CD14-positive monocyte (primary cell): ENCODE results near the gene ANKRD65. TPM values are rescaled to one million over a fixed set of nuclear protein-coding genes. Genes with fewer than 3 reads are reported as not detected.

Source experiments
- DNase-seq, 3 donors: peaks; one replicate each; pipeline ENCODE4 v3.0.0-alpha.2; 2011 to 2022
- H2AFZ ChIP-seq: 2 replicates; pipeline ENCODE4 v1.6.0; 2012; ENCODE audit warnings: mild to moderate bottlenecking, low read depth, low read length, inconsistent platforms; ENCODE audit not compliant: insufficient read depth, poor library complexity, severe bottlenecking
- H3K27ac ChIP-seq, 2 donors: 1 replicate in 1 of 2; 2 replicates in 1 of 2; pipeline ENCODE4 v1.5.1; 2012 to 2013; ENCODE audit warnings: low read length in 2 of 2, control low read depth in 1 of 2, inconsistent platforms in 1 of 2, low read depth in 1 of 2, mild to moderate bottlenecking in 1 of 2
- H3K27me3 ChIP-seq, 2 donors: one replicate each; pipeline versions ENCODE4 v1.6.0 to v1.6.1; 2011 to 2013; ENCODE audit warnings: low read length in 2 of 2; ENCODE audit not compliant: control insufficient read depth in 2 of 2, insufficient read depth in 2 of 2
- H3K36me3 ChIP-seq, 2 donors: replicated peaks in 1 of 2; 1 replicate in 1 of 2; 2 replicates in 1 of 2; pipeline versions ENCODE4 v1.5.1 to v1.6.1; 2012 to 2013; ENCODE audit warnings: low read length in 2 of 2, control low read depth in 1 of 2, inconsistent platforms in 1 of 2, mild to moderate bottlenecking in 1 of 2; ENCODE audit not compliant: insufficient read depth in 2 of 2, control insufficient read depth in 1 of 2
- H3K4me1 ChIP-seq, 2 donors: 1 replicate in 1 of 2; 2 replicates in 1 of 2; pipeline versions ENCODE4 v1.5.1 to v1.6.1; 2012 to 2013; ENCODE audit warnings: low read length in 2 of 2, control low read depth in 1 of 2, inconsistent platforms in 1 of 2, mild to moderate bottlenecking in 1 of 2, moderate library complexity in 1 of 2; ENCODE audit not compliant: insufficient read depth in 2 of 2, control insufficient read depth in 1 of 2
- H3K4me2 ChIP-seq: replicated peaks from 2 replicates; pipeline ENCODE3; 2012; ENCODE audit warnings: low read length, moderate library complexity, mild to moderate bottlenecking; ENCODE audit not compliant: poor library complexity, severe bottlenecking; ENCODE audit errors: extremely low read depth
- H3K4me3 ChIP-seq, 3 experiments: fragments of 200-600 bp in 1 of 3; sonication (generic) in 1 of 3; replicated peaks in 1 of 3; 1 replicate in 2 of 3; 2 replicates in 1 of 3; pipeline ENCODE4 v1.5.1; 2011 to 2013; ENCODE audit warnings: low read length in 3 of 3, mild to moderate bottlenecking in 3 of 3, control low read depth in 2 of 3, low read depth in 2 of 3, inconsistent platforms in 1 of 3, moderate library complexity in 1 of 3
- H3K79me2 ChIP-seq: 2 replicates; pipeline ENCODE4 v1.6.0; 2012; ENCODE audit warnings: mild to moderate bottlenecking, control low read depth, inconsistent platforms, low read length, moderate library complexity; ENCODE audit not compliant: insufficient read depth
- H3K9ac ChIP-seq: 2 replicates; pipeline ENCODE4 v1.6.0; 2017; ENCODE audit warnings: low read length, mild to moderate bottlenecking; ENCODE audit not compliant: insufficient read depth, poor library complexity, severe bottlenecking
- H3K9me3 ChIP-seq, 2 donors: replicated peaks in 1 of 2; 1 replicate in 1 of 2; 2 replicates in 1 of 2; pipeline versions ENCODE4 v1.5.1 to v1.6.1; 2012 to 2013; ENCODE audit warnings: low read length in 2 of 2, control low read depth in 1 of 2; ENCODE audit not compliant: control insufficient read depth in 1 of 2, insufficient read depth in 1 of 2
- H4K20me1 ChIP-seq: 2 replicates; pipeline ENCODE4 v1.6.0; 2012; ENCODE audit warnings: mild to moderate bottlenecking, low read length, control low read depth, moderate library complexity; ENCODE audit not compliant: insufficient read depth
- H3K27ac Mint-ChIP-seq, 7 donors: one replicate each; pipeline ENCODE4 v1.8.0; 2020; ENCODE audit warnings: mild to moderate bottlenecking in 7 of 7, mixed read lengths in 7 of 7, moderate library complexity in 6 of 7, inconsistent platforms in 2 of 7
- H3K27me3 Mint-ChIP-seq, 3 donors: one replicate each; pipeline ENCODE4 v1.8.0; 2021 to 2022; ENCODE audit warnings: low read depth in 3 of 3, mild to moderate bottlenecking in 3 of 3, mixed read lengths in 3 of 3, moderate library complexity in 3 of 3, inconsistent platforms in 1 of 3
- H3K36me3 Mint-ChIP-seq, 2 donors: one replicate each; pipeline ENCODE4 v1.8.0; 2020; ENCODE audit warnings: mixed read lengths in 2 of 2, inconsistent platforms in 1 of 2, mild to moderate bottlenecking in 1 of 2
- H3K4me1 Mint-ChIP-seq: one replicate; pipeline ENCODE4 v1.8.0; 2020; ENCODE audit warnings: mild to moderate bottlenecking, mixed read lengths
- H3K4me3 Mint-ChIP-seq, 2 donors: one replicate each; pipeline ENCODE4 v1.8.0; 2020; ENCODE audit warnings: mild to moderate bottlenecking in 2 of 2, mixed read lengths in 2 of 2, moderate library complexity in 1 of 2
- H3K9me3 Mint-ChIP-seq, 7 donors: one replicate each; pipeline ENCODE4 v1.8.0; 2020 to 2022; ENCODE audit warnings: mixed read lengths in 7 of 7, mild to moderate bottlenecking in 6 of 7, moderate library complexity in 6 of 7, inconsistent platforms in 2 of 7
- WGBS: methylation state at CpG from one replicate; pipeline ENCODE4 v1.1.5; 2013; ENCODE audit warnings: missing lambda C conversion rate; ENCODE audit not compliant: insufficient coverage; 5-methylcytosine and 5-hydroxymethylcytosine counted together
- intact Hi-C, 2 donors: fragments of 100-400 bp; cut with micrococcal nuclease; formaldehyde crosslinking; loops; one replicate each; pipeline versions ENCODE4 v1.15.0 to v1.15.1; 2023
- polyA plus RNA-seq, 3 donors: library from polyadenylated mRNA; depleted of rRNA in 1 of 3; unstranded in 2 of 3; stranded (reverse) in 1 of 3; fragments of 300-500 nt in 2 of 3; fragments of >200 nt in 1 of 3; fragmentation: Illumina TruSeq in 2 of 3; gene quantifications; 1 replicate in 2 of 3; 2 replicates in 1 of 3; pipeline ENCODE4 v1.2.3, GENCODE V29; 2012 to 2021
- TF ChIP-seq, protein P1 (sequence below): fragments of 200-600 bp; IDR thresholded peaks from one replicate; pipeline ENCODE4 v1.8.0; 2022; ENCODE audit warnings: antibody characterized with exemption, mild to moderate bottlenecking

ANKRD65 gene
- polyA plus RNA-seq, 3 donors: 0.04 TPM; not detected in 2

DNA sequence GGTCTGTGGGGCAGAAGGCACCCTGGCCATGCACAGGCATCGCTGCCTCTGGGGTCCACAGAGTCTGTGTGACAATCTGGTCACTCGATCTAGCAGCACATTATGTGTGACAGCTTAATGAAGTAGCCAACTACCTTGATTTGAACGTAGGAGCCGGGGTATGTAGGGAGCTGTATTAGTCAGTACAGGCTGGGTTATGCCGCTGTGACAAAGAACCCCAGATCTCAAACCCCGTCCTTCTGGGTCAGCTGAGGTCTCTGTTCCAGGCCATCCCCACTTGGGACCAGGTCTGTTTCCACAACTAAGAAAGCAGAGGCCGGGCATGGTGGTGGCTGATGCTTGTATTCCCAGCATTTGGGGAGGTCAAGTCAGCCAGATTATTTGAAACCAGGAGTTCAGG is 42.2 kb upstream of the ANKRD65 start:
- Histone ChIP-seq H3K4me2 (no peak overlapping the region), H4K20me1 (no peaks in the 10 kb centered on the region), H3K9me3 (no peaks in the 10 kb centered on the region), H3K79me2 (no peaks in the 10 kb centered on the region), H3K27ac (no peak overlapping the region), H3K4me3 (no peak overlapping the region), H3K36me3 (no peaks in the 10 kb centered on the region), H3K27me3 (peaks cover 0 to 6% of the 10 kb centered on the region in 2 donors), H3K9ac (no peak overlapping the region), H2AFZ (no peak overlapping the region), H3K4me1 (no peaks in the 10 kb centered on the region)
- 90% methylated on average over 7 of the region's 7 CpGs for WGBS
- H3K27ac Mint-ChIP-seq: no peak overlapping the region
- TF ChIP-seq, protein P1, sequence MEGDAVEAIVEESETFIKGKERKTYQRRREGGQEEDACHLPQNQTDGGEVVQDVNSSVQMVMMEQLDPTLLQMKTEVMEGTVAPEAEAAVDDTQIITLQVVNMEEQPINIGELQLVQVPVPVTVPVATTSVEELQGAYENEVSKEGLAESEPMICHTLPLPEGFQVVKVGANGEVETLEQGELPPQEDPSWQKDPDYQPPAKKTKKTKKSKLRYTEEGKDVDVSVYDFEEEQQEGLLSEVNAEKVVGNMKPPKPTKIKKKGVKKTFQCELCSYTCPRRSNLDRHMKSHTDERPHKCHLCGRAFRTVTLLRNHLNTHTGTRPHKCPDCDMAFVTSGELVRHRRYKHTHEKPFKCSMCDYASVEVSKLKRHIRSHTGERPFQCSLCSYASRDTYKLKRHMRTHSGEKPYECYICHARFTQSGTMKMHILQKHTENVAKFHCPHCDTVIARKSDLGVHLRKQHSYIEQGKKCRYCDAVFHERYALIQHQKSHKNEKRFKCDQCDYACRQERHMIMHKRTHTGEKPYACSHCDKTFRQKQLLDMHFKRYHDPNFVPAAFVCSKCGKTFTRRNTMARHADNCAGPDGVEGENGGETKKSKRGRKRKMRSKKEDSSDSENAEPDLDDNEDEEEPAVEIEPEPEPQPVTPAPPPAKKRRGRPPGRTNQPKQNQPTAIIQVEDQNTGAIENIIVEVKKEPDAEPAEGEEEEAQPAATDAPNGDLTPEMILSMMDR: no peak
- H3K4me3 Mint-ChIP-seq: no peak overlapping the region
- H3K4me1 Mint-ChIP-seq: no peaks in the 10 kb centered on the region
- intact Hi-C loops: no loop called here
- H3K27me3 Mint-ChIP-seq: peaks cover 6 to 29% (median 14%) of the 10 kb centered on the region in 3 donors
- no peak for DNase-seq
- H3K9me3 Mint-ChIP-seq: peaks cover 0 to 8% (median 0%) of the 10 kb centered on the region in 7 donors
- H3K36me3 Mint-ChIP-seq: no peaks in the 10 kb centered on the region

DNA sequence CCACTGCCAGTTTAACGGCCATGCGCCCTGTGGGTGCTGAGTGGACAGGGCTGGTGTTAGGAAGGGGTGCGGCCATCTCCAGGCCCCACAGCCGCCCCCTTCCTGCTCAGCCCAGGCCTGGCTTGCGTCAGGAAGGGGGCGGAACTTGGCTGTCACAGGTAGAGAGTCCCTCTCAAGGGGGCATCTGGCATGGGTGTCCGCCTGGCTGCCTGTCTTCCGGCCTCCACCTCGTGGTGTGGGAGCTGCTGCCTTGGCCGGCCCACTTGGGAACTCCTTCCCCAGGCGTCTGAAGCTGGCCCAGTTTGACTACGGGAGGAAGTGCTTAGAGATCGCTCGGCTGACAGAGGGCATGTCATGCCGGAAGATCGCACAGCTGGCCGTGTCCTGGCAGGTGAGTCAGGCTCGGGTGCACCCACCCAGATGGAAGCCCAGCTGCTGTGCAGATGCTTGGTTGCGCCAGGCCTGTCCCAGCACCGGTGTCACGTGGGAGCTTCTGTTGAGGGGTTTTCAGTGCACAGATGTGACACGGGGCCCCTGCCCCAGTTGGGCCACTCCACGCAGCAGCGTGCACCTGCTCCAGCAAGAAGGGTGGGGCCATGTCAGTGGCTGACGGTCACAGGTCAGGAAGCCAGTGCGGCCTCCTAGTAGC is 41.4 kb upstream of the ANKRD65 start:
- H3K27me3 ChIP-seq: peaks cover 0 to 6% of the 10 kb centered on the region in 2 donors
- H3K9ac ChIP-seq: no peak overlapping the region
- H3K9me3 ChIP-seq: no peaks in the 10 kb centered on the region
- no peak overlapping the region for H3K4me2 ChIP-seq
- H3K79me2 ChIP-seq: no peaks in the 10 kb centered on the region
- H3K4me3 ChIP-seq: no peak overlapping the region
- no peaks in the 10 kb centered on the region for H4K20me1 ChIP-seq
- Mint-ChIP-seq H3K27ac (peak overlapping the region in 1 of 7 donors; percentile 46), H3K36me3 (no peaks in the 10 kb centered on the region), H3K4me3 (peak overlapping the region; percentile 48 to 51), H3K27me3 (peaks cover 6 to 29% (median 16%) of the 10 kb centered on the region in 3 donors), H3K4me1 (no peaks in the 10 kb centered on the region), H3K9me3 (peaks cover 0 to 8% (median 0%) of the 10 kb centered on the region in 7 donors)
- no peak overlapping the region for H2AFZ ChIP-seq
- no peak for DNase-seq
- TF ChIP-seq, protein P1: no peak
- no peaks in the 10 kb centered on the region for H3K36me3 ChIP-seq
- intact Hi-C loops: no loop called here
- H3K27ac ChIP-seq: no peak overlapping the region
- no peaks in the 10 kb centered on the region for H3K4me1 ChIP-seq
- 73% methylated on average over 26 of the region's 26 CpGs for WGBS
